H1 (cell line): Measurements from ENCODE around the gene GATA5.

Experiments used
- CBX5 ChIP-seq: fragments of 300-800, 300-1000 bp; sonication (generic); IDR thresholded peaks from 2 replicates; pipeline ENCODE4 v1.7.1; 2016; ENCODE audit warnings: antibody characterized with exemption, low read length, low read depth
- EP300 ChIP-seq, 2 experiments: IDR thresholded peaks; 1 replicate in 1 of 2; 2 replicates in 1 of 2; pipeline ENCODE4 v1.6.1; 2011 to 2012; ENCODE audit warnings: low read depth in 2 of 2, low read length in 2 of 2, mild to moderate bottlenecking in 2 of 2, borderline replicate concordance in 1 of 2, inconsistent platforms in 1 of 2, moderate library complexity in 1 of 2
- HDAC2 ChIP-seq, 2 experiments: fragments of 300-600 bp in 1 of 2; sonication (generic) in 1 of 2; IDR thresholded peaks; 2 replicates each; pipeline ENCODE4 v1.6.1; 2011 to 2012; ENCODE audit warnings: low read depth in 2 of 2, low read length in 2 of 2, mild to moderate bottlenecking in 2 of 2, moderate library complexity in 2 of 2, borderline replicate concordance in 1 of 2, inconsistent platforms in 1 of 2
- KDM5A ChIP-seq: fragments of 200-600 bp; IDR thresholded peaks from 2 replicates; pipeline ENCODE4 v1.7.1; 2012; ENCODE audit warnings: mild to moderate bottlenecking, low read length, inconsistent platforms, mixed read lengths
- POLR2A ChIP-seq, 2 experiments: IDR thresholded peaks; 1 replicate in 1 of 2; 2 replicates in 1 of 2; pipeline ENCODE4 v1.6.1; 2011; ENCODE audit warnings: low read depth in 2 of 2, low read length in 2 of 2, mild to moderate bottlenecking in 2 of 2; ENCODE audit errors: control extremely low read depth in 1 of 2
- POLR2AphosphoS5 ChIP-seq: IDR thresholded peaks from 2 replicates; pipeline ENCODE4 v1.6.1; 2011; ENCODE audit warnings: low read depth, low read length
- SIRT6 ChIP-seq: IDR thresholded peaks from one replicate; pipeline ENCODE4 v1.7.1; 2012; ENCODE audit warnings: low read length, inconsistent platforms
- SIX5 ChIP-seq: IDR thresholded peaks from 2 replicates; pipeline ENCODE4 v1.6.1; 2011; ENCODE audit warnings: mild to moderate bottlenecking, low read depth, low read length
- TF ChIP-seq, protein P1 (sequence below), 3 experiments: IDR thresholded peaks; 1 replicate in 2 of 3; 2 replicates in 1 of 3; pipeline versions ENCODE4 v1.5.1 to v1.6.1; 2011; ENCODE audit warnings: low read length in 3 of 3, mild to moderate bottlenecking in 3 of 3, inconsistent platforms in 2 of 3, low read depth in 1 of 3, moderate library complexity in 1 of 3; ENCODE audit not compliant: insufficient read depth in 1 of 3; ENCODE audit errors: control extremely low read depth in 1 of 3
- TF ChIP-seq, protein P2 (sequence below): IDR thresholded peaks from 2 replicates; pipeline ENCODE4 v1.6.1; 2012; ENCODE audit warnings: inconsistent platforms

DNA sequence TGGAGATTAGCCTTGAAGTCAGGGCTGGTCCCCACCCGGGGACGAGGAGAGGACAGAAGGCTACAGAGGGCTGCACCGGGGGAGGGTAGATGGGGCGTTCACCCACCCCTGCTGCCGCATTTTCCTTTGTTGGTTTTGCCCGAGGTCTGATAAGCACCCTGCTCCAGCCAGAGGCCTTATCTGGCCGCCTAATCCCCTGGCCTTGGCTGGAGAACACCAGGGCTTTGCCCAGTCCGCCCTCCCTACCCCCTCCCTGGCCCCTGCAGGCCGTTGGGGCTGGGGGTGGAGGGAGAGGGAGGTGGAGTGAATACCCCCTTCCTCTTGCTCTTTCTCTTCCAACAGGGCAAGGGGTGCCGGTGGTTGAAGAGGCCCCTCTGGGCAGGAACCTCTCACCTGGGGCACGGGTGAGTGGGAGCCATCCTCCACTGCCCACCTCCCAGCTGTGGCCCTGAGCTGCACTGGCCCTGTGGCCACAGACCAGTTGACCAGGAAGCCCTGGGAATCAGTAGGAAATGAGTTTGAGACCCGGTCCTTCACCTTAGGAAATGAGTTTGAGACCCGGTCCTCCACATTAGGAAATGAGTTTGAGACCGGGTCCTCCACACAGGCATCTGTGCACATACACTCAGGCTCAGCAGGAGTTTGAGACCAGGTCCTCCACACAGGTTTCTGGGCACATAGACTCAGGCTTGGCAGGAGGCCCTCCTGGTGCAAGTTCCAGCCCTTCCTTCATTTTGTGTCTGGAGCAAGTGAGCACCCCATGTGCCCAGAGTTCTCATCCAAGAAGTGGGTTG lies 12.0 kb upstream of the GATA5 start:
- TF ChIP-seq, protein P1, sequence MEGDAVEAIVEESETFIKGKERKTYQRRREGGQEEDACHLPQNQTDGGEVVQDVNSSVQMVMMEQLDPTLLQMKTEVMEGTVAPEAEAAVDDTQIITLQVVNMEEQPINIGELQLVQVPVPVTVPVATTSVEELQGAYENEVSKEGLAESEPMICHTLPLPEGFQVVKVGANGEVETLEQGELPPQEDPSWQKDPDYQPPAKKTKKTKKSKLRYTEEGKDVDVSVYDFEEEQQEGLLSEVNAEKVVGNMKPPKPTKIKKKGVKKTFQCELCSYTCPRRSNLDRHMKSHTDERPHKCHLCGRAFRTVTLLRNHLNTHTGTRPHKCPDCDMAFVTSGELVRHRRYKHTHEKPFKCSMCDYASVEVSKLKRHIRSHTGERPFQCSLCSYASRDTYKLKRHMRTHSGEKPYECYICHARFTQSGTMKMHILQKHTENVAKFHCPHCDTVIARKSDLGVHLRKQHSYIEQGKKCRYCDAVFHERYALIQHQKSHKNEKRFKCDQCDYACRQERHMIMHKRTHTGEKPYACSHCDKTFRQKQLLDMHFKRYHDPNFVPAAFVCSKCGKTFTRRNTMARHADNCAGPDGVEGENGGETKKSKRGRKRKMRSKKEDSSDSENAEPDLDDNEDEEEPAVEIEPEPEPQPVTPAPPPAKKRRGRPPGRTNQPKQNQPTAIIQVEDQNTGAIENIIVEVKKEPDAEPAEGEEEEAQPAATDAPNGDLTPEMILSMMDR (IDR thresholded peaks at IDR 0.05; ENCODE audit: control extremely low read depth in 1 of 3, insufficient read depth in 1 of 3, low read depth in 1 of 3, low read length in 3 of 3) = no peak
- TF ChIP-seq POLR2A (IDR thresholded peaks at IDR 0.05; ENCODE audit: control extremely low read depth in 1 of 2, low read depth in 2 of 2, low read length in 2 of 2) (no peak), SIX5 (no peak), HDAC2 (IDR thresholded peaks at IDR 0.05; ENCODE audit: borderline replicate concordance in 1 of 2, low read depth in 2 of 2, low read length in 2 of 2) (no peak), KDM5A (no peak), POLR2AphosphoS5 (no peak), SIRT6 (no peak), CBX5 (no peak), EP300 (IDR thresholded peaks at IDR 0.05; ENCODE audit: borderline replicate concordance in 1 of 2, low read depth in 2 of 2, low read length in 2 of 2) (no peak)
- TF ChIP-seq, protein P2, sequence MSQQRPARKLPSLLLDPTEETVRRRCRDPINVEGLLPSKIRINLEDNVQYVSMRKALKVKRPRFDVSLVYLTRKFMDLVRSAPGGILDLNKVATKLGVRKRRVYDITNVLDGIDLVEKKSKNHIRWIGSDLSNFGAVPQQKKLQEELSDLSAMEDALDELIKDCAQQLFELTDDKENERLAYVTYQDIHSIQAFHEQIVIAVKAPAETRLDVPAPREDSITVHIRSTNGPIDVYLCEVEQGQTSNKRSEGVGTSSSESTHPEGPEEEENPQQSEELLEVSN = no peak
